HG03558 (cell line): ENCODE data around the gene RAPGEF6.
"Not testable (repeated sequence)": the region's sequence is repeated elsewhere in the genome, so short reads cannot be mapped to it uniquely, and the experiment has no call there.

Experiments used
- ATAC-seq: cut with Tn5 transposase; IDR thresholded peaks from one replicate; pipeline ENCODE4 v1.9.1; 2021; ENCODE audit warnings: moderate number of reproducible peaks; ENCODE audit not compliant: unreplicated experiment; ENCODE audit errors: extremely low read depth

The RAPGEF6 gene

GRCh38 chr5:131396630-131397273 is 238.3 kb downstream of the RAPGEF6 start:
- ATAC-seq, result no peak

GRCh38 chr5:131396015-131396414 is 239.0 kb downstream of the RAPGEF6 start:
- ATAC-seq, result peak; percentile 89

DNA sequence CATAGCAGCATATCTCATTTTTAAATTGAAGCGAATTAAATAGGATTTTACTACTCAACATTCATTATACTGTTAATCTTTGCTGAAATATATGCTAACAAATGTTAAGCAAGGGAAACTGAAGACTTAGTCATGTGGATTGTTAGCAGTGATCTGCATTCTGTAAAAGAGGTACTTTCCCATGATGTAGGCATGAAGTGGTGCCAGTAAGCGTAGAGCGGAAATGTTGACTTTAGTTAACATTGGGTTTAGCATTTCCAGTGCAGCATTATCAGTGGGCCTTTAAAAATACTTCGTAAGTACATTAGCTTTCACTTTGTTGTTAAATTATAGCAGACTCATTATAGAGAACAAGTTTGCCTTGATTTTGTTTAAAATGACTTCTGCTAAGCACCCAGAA is 240.9 kb downstream of the RAPGEF6 start:
- peak; percentile 54 for ATAC-seq

GRCh38 chr5:131393498-131393968 is 241.5 kb downstream of the RAPGEF6 start:
- no peak for ATAC-seq

GRCh38 chr5:131392466-131393095 is 242.4 kb downstream of the RAPGEF6 start:
- no peak for ATAC-seq

DNA sequence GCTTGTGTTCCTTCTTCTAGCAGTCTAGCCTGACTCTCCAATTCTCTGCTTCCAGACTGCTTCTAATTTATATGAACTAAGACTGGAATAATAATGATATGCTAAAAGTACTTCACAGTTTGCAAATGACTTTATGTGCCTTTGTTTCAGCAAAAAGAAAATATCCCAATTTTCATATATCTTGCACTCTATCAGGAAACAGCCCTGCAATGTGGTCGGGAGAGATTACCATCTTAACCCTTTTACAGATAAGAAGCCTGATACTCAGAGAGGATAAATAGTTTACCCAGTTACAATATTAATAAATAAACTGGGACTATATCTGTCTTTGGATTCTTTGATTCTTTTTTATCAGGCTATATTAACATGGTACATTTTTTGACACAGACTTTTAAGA is 245.2 kb downstream of the RAPGEF6 start:
- no peak for ATAC-seq

DNA sequence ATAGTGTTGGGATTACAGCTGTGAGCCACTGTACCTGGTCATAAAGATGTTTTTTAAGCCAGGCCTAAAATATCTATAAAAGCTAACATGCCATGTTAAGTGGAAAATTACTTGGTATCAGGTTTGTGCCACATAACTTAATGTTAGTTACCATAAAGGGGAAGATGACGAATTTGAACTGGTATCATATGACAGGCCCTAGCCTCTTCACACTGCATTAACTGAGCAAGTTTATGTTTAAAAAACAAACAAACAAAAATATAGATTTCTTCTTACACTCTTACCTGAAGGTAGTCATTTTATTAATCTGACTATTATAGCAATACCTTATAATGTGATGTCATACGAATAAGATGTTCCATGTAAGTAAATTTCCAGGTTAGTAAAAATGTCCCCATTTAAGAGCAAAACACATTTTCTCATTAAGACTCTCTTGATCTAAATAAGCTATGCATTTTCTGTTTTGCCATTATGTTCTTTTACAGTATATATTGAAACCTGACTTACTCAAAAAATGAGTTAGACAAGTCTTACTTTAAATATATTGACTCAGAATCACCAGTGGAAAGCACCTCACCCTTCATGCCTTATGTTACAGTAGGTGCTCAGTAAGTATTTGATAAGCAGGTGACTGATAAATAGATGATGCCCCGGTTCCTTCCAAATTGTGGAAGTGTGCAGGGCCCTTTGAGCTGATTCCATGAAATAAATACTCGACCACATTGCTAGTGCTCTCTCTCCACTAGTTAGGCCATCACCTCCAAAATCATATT is 245.7 kb downstream of the RAPGEF6 start:
- no peak for ATAC-seq

- ATAC-seq, result no peak
Measured at GRCh38 chr5:131387255-131387654, 247.8 kb downstream of the RAPGEF6 start.

GRCh38 chr5:131386779-131387178 is 248.2 kb downstream of the RAPGEF6 start:
- ATAC-seq, result no peak

DNA sequence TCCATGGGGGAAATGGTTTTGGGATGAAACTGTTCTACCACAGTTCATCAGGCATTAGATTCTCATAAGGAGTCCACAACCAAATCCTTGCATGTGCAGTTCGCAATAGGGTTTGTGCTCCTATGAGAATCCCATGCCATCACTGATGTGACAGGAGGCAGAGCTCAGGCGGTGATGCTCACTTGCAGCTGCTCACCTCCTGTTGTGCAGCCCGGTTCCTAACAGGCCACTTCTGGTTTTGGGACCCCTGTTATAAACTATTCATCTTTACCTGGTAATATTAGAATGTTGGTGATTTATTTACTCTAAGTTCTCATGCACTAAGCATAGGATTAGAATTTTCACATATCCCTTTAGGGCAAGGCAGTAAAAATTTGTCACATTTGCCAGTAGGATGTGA is 248.9 kb downstream of the RAPGEF6 start:
- ATAC-seq, result no peak

DNA sequence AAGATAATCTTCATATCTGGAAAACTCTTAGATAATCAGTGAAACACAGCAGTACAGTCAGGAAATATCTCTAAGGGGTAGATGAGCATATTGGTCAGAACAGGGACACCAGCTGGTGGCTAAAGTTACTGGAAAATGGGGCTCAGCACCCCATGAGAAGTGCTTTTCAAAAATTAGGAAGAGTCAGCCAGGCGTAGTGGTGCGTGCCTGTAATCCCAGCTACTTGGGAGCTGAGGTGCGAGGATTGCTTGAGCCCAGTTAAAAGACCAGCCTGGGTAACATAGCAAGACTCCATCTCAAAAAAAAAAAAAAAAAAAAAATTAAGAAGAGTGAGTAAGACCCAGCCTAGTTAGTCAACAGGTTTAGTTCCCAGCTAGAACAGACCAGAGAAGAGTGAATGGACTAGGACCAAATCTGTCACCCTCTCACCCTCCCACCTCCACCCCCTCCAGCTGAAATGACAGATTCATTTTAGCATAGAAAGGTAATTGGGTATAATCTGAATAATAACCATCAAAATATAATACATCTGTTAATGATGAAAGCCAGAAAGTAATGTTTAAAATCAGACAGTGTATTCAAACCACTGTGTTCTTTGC is 250.3 kb downstream of the RAPGEF6 start:
- ATAC-seq, result no peak

DNA sequence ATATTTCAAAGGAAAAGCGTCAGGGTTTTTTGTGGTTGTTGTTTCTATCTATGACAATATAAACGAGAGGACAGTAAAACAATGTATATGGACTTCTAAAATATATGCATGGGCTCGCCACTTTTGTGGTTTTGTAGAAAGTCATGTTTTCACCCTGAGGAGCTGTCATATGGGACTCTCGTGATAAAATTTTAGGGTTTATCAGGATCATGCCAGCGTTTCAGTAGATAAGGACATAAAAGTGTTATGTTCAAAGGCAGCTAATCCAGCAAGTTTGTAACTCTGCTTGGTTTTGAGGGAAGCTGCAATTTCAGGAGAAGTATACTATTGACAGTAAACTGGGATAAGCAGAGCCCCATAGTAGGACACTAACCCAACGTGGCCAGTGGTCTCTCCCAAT is 250.9 kb downstream of the RAPGEF6 start:
- no peak for ATAC-seq

DNA sequence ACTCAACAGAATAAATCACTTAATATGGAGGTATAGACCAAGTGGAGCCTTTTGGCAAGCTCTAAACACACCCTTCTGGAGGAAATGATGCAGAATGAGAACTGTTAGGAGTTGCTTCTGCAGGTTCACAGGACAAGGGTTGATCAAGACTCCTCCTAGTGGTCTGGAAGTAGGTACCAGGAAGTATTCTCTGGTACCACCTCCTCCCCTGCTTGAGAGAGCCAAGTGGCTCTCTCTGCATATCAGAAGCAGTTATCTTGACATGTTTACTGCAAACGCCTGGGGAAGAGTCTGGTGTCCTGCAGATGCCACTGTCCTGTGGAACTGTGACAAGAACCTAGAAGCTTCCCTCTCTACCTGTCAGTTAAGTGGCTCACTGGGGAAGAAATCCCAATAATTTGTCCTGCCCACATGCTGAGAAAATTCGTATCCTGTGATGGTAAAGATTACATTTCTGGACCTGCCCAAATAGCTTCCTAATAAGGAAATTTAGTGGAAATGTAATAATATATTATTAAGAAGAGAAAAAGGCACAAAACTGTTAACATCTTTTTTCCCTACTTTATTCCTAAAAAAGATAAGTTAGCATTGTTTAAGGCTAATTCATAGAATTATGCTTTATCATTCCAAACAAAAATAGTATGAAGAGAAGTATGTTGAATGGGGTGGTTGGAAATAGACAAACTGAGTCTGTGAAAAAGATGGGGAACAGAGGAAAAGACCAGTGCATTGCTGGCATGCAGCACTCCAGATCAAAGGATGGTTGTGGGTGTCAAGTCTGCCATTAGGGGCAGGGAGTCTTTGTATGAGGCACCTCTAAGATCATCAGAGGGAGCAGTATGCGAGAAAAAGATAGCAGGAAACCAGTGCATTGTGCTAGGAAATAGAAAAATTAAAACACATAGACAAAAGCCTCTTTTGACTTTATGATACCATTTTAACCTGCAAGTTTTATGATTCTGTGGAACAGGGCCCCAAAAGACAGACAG is 252.3 kb downstream of the RAPGEF6 start:
- ATAC-seq, result peak; percentile 42

DNA sequence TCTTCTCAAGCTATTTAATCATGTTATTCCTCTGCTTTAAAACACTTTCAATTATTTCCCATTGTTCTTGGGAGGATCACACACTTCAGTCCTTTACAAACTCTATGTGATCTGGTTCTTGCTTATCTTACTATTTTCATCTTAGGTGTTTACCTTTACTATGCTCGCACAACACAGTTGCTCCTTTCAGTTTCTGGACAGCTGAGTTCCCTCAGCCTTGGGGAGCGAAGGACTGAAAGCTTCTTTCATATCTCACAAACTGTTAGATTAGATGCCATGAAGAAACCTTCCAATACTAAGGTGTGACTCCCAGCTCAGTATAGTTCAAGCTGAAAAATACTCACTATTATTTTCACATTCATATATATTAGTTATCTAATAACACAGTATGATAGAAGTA is 253.3 kb downstream of the RAPGEF6 start:
- ATAC-seq, result peak; percentile 33

DNA sequence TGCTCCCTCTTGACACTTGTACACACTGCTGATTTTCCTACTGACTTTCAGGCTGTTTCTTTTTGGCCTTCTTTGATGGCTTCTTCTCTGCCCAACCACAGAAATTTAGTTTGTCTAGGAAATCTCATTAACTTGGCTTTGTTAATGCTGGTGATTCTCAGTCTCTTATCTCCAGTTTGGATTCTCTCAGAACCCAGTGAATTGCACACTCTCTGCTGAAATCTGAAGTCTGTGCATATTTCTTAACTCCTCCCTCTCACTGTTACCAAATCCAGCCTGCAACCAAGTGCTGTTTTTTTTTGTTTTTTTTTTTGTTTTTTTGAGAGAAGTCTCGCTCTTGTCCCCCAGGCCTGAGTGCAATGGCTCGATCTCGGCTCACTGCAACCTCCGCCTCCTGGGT is 254.0 kb downstream of the RAPGEF6 start:
- ATAC-seq, result no peak

DNA sequence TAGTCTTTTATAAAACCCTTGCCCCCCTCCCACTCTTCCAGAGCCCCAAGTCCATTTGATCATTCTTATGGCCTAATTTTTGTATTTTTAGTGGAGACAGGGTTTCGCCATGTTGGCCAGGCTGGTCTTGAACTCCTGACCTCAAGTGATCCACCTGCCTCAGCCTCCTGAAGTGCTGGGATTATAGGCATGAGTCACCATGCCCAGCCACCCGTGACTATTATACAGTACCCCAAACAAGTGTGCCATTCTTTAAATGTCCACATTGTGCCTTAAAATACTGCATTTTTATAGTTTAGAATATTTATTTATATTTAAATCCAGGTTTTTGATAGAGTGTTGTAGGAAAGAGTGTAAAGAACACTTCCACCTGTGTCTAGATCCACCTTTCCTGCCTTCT is 254.8 kb downstream of the RAPGEF6 start:
- ATAC-seq, result not testable (repeated sequence)

DNA sequence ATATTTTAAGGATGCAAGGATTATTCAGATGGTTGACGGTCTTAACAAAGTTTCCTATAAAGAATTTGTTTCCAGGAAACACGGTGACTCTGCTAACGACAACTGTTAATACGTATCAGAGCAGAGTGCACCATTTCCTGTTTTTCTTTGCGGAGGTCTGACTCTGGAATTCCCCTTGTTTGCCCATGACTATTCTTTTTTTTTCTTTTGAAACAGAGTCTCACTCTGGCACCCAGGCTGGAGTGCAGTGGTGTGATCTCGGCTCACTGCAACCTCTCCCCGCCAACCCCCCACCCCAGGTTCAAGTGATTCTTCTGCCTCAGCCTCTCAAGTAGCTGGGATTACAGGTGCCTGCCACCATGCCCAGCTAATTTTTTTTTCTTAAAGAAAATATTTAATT is 255.3 kb downstream of the RAPGEF6 start:
- ATAC-seq, result peak; percentile 20

DNA sequence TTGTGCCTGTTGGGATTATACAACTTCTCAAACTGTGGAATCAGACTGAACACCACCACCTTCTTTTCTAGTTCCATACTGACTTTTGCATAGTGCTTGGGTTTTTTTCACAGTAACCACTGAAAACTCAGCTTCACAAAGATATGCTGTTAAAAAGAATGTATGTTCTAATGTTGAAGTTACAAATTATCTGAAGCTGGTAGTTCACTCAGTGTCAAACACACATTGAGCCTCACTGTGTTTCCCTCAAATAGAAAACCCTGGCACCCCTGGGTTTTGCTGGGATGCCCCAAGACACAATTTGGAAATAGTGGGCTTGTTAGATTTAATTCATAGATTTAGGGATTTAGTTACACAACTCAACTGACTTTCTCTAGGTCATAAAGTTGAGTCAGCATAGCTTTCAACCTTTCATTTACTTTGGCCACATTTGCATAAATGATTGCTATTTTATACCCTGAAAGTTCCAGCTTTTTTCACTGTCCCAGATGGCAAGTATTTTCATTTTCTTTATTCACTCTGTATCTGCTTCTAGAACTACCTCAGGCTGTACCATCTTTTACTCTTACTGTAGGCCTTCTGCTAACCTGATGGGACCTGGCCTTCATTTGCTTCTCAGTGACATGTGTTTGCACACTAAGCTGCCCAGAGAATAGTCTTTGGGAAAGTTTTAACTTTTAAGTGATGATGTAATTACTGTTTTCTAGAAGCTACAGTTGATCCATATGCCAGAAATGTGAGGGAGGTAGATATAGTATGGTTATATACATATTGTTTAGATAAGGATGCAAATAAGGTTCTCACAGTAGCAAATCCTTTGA is 256.1 kb downstream of the RAPGEF6 start:
- no peak for ATAC-seq

GRCh38 chr5:131377785-131378325 is 257.2 kb downstream of the RAPGEF6 start:
- no peak for ATAC-seq
